Measurements from ENCODE around the gene TIGD1.

DNA sequence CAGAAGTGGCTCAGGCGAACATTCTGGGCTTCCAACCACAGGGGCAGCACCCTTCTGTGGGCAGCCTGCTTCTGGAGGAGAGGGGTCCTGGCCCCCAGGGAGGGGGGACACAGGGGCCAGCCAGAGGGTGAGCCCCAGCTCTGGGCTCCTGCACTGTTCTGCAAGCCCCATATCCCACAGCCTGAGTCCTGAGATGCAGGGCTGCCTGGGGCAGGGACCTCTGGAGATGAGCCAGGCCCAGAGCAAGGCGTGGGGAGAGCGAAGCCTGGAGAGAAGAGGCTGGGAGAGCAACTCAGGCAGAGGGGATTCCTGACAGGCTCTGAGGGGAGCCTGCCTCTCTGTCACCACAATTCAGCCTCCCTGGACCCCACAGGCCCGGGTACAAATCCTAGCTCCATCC lies 43.6 kb downstream of the TIGD1 start:
- TF ChIP-seq, protein P1, sequence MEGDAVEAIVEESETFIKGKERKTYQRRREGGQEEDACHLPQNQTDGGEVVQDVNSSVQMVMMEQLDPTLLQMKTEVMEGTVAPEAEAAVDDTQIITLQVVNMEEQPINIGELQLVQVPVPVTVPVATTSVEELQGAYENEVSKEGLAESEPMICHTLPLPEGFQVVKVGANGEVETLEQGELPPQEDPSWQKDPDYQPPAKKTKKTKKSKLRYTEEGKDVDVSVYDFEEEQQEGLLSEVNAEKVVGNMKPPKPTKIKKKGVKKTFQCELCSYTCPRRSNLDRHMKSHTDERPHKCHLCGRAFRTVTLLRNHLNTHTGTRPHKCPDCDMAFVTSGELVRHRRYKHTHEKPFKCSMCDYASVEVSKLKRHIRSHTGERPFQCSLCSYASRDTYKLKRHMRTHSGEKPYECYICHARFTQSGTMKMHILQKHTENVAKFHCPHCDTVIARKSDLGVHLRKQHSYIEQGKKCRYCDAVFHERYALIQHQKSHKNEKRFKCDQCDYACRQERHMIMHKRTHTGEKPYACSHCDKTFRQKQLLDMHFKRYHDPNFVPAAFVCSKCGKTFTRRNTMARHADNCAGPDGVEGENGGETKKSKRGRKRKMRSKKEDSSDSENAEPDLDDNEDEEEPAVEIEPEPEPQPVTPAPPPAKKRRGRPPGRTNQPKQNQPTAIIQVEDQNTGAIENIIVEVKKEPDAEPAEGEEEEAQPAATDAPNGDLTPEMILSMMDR (conservative IDR thresholded peaks at IDR 0.05; ENCODE audit: low read depth in 2 of 2), result no peak
- TF ChIP-seq JUNB (IDR thresholded peaks at IDR 0.05; ENCODE audit: unreplicated experiment) (no peak), POLR2AphosphoS5 (IDR thresholded peaks at IDR 0.05; ENCODE audit: low read depth) (no peak), EZH2 (IDR thresholded peaks at IDR 0.05; ENCODE audit: low read depth, unreplicated experiment) (no peak)

Measured in GM23338 (cell line).